ENCODE data around the gene KISS1R. TPM values are rescaled to one million over a fixed set of nuclear protein-coding genes. Genes with fewer than 3 reads are reported as not detected.

The KISS1R gene
- polyA plus RNA-seq, 1 donor (not counting 4 experiments of a cell fraction or from before 2014, with no cell fraction given): not detected

- Histone ChIP-seq H3K4me1 (ENCODE audit: control insufficient read depth, extremely low read depth, insufficient read depth, low read length) (peaks cover 5% of the 10 kb centered on the region), H3K9me3 (ENCODE audit: control insufficient read depth, low read depth, low read length) (no peaks in the 10 kb centered on the region), H4K20me1 (ENCODE audit: control insufficient read depth, extremely low read depth, insufficient read depth, low read length) (no peaks in the 10 kb centered on the region), H3K9ac (ENCODE audit: control insufficient read depth, extremely low read depth, insufficient read depth, low read length) (no peak overlapping the region), H3K9me1 (ENCODE audit: control insufficient read depth, extremely low read depth, insufficient read depth, low read length) (no peaks in the 10 kb centered on the region), H3K4me2 (ENCODE audit: control insufficient read depth, extremely low read depth, insufficient read depth, low read depth, low read length) (no peak overlapping the region), H3K36me3 (ENCODE audit: control insufficient read depth in 2 of 2, extremely low read depth in 1 of 2, insufficient read depth in 2 of 2, low read length in 2 of 2) (peaks cover 0 to 4% of the 10 kb centered on the region in 2 experiments), H3K79me2 (ENCODE audit: control insufficient read depth, insufficient read depth, low read length) (no peaks in the 10 kb centered on the region), H3K27me3 (ENCODE audit: control insufficient read depth, extremely low read depth, insufficient read depth, low read length) (no peaks in the 10 kb centered on the region), H3K27ac (ENCODE audit: control insufficient read depth, insufficient read depth, low read length) (no peak overlapping the region), H3K4me3 (ENCODE audit: control insufficient read depth in 2 of 3, extremely low read depth in 1 of 3, insufficient read depth in 2 of 3, low read depth in 1 of 3, low read length in 3 of 3) (no peak overlapping the region), H2AFZ (ENCODE audit: control insufficient read depth, low read length) (no peak overlapping the region)
- TF ChIP-seq EZH2 (IDR thresholded peaks at IDR 0.05; ENCODE audit: low read length): no peak
- TF ChIP-seq, protein P1, sequence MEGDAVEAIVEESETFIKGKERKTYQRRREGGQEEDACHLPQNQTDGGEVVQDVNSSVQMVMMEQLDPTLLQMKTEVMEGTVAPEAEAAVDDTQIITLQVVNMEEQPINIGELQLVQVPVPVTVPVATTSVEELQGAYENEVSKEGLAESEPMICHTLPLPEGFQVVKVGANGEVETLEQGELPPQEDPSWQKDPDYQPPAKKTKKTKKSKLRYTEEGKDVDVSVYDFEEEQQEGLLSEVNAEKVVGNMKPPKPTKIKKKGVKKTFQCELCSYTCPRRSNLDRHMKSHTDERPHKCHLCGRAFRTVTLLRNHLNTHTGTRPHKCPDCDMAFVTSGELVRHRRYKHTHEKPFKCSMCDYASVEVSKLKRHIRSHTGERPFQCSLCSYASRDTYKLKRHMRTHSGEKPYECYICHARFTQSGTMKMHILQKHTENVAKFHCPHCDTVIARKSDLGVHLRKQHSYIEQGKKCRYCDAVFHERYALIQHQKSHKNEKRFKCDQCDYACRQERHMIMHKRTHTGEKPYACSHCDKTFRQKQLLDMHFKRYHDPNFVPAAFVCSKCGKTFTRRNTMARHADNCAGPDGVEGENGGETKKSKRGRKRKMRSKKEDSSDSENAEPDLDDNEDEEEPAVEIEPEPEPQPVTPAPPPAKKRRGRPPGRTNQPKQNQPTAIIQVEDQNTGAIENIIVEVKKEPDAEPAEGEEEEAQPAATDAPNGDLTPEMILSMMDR (optimal IDR thresholded peaks at IDR 0.05 in 1 of 3, IDR thresholded peaks at IDR 0.05 in 1 of 3, conservative IDR thresholded peaks at IDR 0.05 in 1 of 3; ENCODE audit: extremely low read depth in 1 of 3, insufficient read depth in 2 of 3, low read length in 3 of 3): no peak
- DNase-seq (ENCODE audit: low read depth, low spot score) (no peak), FAIRE-seq (no peak)
- dilution Hi-C loops (cut with MboI; ENCODE audit: extremely low pct_ligation_motif_present, low sequenced_read_pairs): no loop called here
Measured at GRCh38 chr19:929203-929890, 12.2 kb downstream of the KISS1R start.

- dilution Hi-C loops (cut with MboI; ENCODE audit: extremely low pct_ligation_motif_present, low sequenced_read_pairs): no loop called here
- no peaks in the 10 kb centered on the region for H3K27me3 ChIP-seq (ENCODE audit: control insufficient read depth, extremely low read depth, insufficient read depth, low read length)
- no peak overlapping the region for H3K4me3 ChIP-seq (ENCODE audit: control insufficient read depth in 2 of 3, extremely low read depth in 1 of 3, insufficient read depth in 2 of 3, low read depth in 1 of 3, low read length in 3 of 3)
- H2AFZ ChIP-seq (ENCODE audit: control insufficient read depth, low read length): no peak overlapping the region
- peaks cover 2% of the 10 kb centered on the region for H3K4me1 ChIP-seq (ENCODE audit: control insufficient read depth, extremely low read depth, insufficient read depth, low read length)
- no peaks in the 10 kb centered on the region for H4K20me1 ChIP-seq (ENCODE audit: control insufficient read depth, extremely low read depth, insufficient read depth, low read length)
- DNase-seq (ENCODE audit: low read depth, low spot score) (no peak), FAIRE-seq (no peak)
- H3K9me3 ChIP-seq (ENCODE audit: control insufficient read depth, low read depth, low read length): no peaks in the 10 kb centered on the region
- H3K9ac ChIP-seq (ENCODE audit: control insufficient read depth, extremely low read depth, insufficient read depth, low read length): no peak overlapping the region
- no peaks in the 10 kb centered on the region for H3K79me2 ChIP-seq (ENCODE audit: control insufficient read depth, insufficient read depth, low read length)
- no peak overlapping the region for H3K4me2 ChIP-seq (ENCODE audit: control insufficient read depth, extremely low read depth, insufficient read depth, low read depth, low read length)
- H3K36me3 ChIP-seq (ENCODE audit: control insufficient read depth in 2 of 2, extremely low read depth in 1 of 2, insufficient read depth in 2 of 2, low read length in 2 of 2): peaks cover 0 to 4% of the 10 kb centered on the region in 2 experiments
- no peak for TF ChIP-seq EZH2 (IDR thresholded peaks at IDR 0.05; ENCODE audit: low read length)
- TF ChIP-seq, protein P1 (optimal IDR thresholded peaks at IDR 0.05 in 1 of 3, IDR thresholded peaks at IDR 0.05 in 1 of 3, conservative IDR thresholded peaks at IDR 0.05 in 1 of 3; ENCODE audit: extremely low read depth in 1 of 3, insufficient read depth in 2 of 3, low read length in 3 of 3): no peak
- no peaks in the 10 kb centered on the region for H3K9me1 ChIP-seq (ENCODE audit: control insufficient read depth, extremely low read depth, insufficient read depth, low read length)
- no peak overlapping the region for H3K27ac ChIP-seq (ENCODE audit: control insufficient read depth, insufficient read depth, low read length)
Measured at GRCh38 chr19:929891-930258, 12.7 kb downstream of the KISS1R start.
